ENCODE results near the gene ASAP2.

DNA sequence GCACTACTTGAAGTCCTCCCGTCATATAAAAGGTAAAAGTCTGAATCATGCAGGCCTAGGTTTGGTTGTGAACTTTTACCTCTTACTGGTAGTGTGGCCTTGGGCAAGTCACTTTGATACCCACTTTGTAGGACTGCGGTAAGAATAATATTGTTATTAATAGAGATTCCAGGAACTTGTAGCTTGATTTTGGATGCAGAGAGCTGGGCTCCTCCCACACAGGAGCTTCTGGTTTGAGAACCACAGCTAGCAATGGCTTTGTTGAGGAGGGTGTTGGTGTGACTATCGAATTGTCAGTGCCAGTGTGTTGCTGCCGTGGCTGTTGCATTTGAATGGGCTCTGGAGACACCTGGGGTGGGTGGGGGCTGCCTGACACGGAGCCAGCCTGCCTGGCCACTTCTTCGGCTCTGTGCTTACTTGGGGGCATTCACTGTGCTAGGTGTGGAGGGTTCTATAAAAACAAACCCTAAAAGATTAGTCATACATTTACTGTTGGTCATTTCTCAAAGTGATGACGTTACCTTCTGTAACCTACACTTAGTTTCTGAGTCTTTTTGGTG lies 38.5 kb downstream of the ASAP2 start:
- TF ChIP-seq, protein P1, sequence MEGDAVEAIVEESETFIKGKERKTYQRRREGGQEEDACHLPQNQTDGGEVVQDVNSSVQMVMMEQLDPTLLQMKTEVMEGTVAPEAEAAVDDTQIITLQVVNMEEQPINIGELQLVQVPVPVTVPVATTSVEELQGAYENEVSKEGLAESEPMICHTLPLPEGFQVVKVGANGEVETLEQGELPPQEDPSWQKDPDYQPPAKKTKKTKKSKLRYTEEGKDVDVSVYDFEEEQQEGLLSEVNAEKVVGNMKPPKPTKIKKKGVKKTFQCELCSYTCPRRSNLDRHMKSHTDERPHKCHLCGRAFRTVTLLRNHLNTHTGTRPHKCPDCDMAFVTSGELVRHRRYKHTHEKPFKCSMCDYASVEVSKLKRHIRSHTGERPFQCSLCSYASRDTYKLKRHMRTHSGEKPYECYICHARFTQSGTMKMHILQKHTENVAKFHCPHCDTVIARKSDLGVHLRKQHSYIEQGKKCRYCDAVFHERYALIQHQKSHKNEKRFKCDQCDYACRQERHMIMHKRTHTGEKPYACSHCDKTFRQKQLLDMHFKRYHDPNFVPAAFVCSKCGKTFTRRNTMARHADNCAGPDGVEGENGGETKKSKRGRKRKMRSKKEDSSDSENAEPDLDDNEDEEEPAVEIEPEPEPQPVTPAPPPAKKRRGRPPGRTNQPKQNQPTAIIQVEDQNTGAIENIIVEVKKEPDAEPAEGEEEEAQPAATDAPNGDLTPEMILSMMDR (conservative IDR thresholded peaks at IDR 0.05): no peak
- TF ChIP-seq EZH2 (IDR thresholded peaks at IDR 0.05; ENCODE audit: low read depth): no peak

Measured in PC-9 (cell line).